HT1080 (cell line): Measurements from ENCODE around the gene GLYATL3. TPM values are rescaled to one million over a fixed set of nuclear protein-coding genes. Genes with fewer than 3 reads are reported as not detected.

Experiments used
- total RNA-seq: library from RNA; depleted of rRNA; stranded (reverse); fragments of >200 nt; shearing (Covaris generic); gene quantifications from 2 replicates; pipeline ENCODE4 v1.2.3, GENCODE V29; 2014; rRNA removed

The GLYATL3 gene
- total RNA-seq, 1 experiment from 2014 or later: not detected

Other genes with a start within 250 kb of the GLYATL3 start
- gene MMUT, start 36.7 kb upstream of the GLYATL3 start, total RNA-seq: 7.2 and 8.6 TPM in 2 replicates
- 10.2 and 10.9 TPM in 2 replicates for gene CENPQ, start 36.6 kb upstream of the GLYATL3 start, total RNA-seq
- gene C6orf141, start 50.7 kb downstream of the GLYATL3 start, total RNA-seq: 6.5 and 6.7 TPM in 2 replicates
- gene RHAG, start 136.9 kb downstream of the GLYATL3 start, total RNA-seq: 0.05 TPM in 1 of 2 replicates, not detected in the other
- not detected in 2 replicates for gene CRISP2, start 213.6 kb downstream of the GLYATL3 start, total RNA-seq
- gene CRISP3, start 244.5 kb downstream of the GLYATL3 start, total RNA-seq: not detected in 2 replicates